OCI-LY3 (cell line): ENCODE measurements around the gene NR2F2.

Experiments used
- CTCF ChIP-seq: fragments of 200-600, 300-600 bp; sonication (generic); IDR thresholded peaks from 2 replicates; pipeline ENCODE4 v1.5.1; 2014; ENCODE audit warnings: antibody characterized with exemption, low read length, low read depth
- EZH2phosphoT487 ChIP-seq: fragments of 200-600 bp; shearing (Covaris generic); IDR thresholded peaks from 2 replicates; pipeline ENCODE4 v1.6.1; 2018; ENCODE audit warnings: antibody characterized with exemption, mixed run types, low read depth

GRCh38 chr15:96374499-96374898 lies 44.0 kb downstream of the NR2F2 start:
- TF ChIP-seq CTCF = no peak
- TF ChIP-seq EZH2phosphoT487 = no peak
